Activated T-cell treated with anti-CD3 and anti-CD28 coated beads for 48 hours (primary cell): Measurements from ENCODE around the gene SIMC1.

Experiments used
- DNase-seq: peaks from one replicate; pipeline ENCODE4 v3.0.0-alpha.2; 2020; ENCODE audit warnings: low read depth

SIMC1 gene

DNA sequence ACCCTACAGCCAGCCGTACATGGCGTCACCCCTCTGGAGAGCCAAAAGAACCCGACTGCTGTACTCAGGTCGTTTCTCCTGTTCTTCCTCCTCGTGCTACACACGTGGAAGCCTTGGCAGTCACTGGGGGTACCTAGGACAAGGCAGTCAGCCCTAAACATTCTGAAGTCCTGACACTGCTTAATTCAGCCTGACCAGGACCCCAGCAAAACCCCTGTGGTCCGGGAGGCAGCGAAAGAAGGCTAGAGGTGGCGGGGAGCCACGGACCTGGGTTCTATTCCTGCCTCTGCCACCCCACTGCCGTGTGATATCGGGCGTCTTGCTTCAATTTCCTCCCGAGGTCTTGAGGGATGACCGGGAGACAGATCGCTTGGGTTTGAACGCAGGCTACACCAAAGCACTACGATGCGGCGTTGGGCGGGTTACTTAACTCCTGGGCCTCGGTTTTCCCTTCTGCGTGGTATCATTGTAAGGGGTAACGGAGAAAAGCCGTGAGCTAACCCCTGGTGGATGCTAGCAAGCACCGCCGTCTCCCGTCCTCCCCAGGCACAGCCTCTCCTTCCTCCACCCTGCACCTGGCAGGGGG is 126.6 kb downstream of the SIMC1 start:
- no peak for DNase-seq

DNA sequence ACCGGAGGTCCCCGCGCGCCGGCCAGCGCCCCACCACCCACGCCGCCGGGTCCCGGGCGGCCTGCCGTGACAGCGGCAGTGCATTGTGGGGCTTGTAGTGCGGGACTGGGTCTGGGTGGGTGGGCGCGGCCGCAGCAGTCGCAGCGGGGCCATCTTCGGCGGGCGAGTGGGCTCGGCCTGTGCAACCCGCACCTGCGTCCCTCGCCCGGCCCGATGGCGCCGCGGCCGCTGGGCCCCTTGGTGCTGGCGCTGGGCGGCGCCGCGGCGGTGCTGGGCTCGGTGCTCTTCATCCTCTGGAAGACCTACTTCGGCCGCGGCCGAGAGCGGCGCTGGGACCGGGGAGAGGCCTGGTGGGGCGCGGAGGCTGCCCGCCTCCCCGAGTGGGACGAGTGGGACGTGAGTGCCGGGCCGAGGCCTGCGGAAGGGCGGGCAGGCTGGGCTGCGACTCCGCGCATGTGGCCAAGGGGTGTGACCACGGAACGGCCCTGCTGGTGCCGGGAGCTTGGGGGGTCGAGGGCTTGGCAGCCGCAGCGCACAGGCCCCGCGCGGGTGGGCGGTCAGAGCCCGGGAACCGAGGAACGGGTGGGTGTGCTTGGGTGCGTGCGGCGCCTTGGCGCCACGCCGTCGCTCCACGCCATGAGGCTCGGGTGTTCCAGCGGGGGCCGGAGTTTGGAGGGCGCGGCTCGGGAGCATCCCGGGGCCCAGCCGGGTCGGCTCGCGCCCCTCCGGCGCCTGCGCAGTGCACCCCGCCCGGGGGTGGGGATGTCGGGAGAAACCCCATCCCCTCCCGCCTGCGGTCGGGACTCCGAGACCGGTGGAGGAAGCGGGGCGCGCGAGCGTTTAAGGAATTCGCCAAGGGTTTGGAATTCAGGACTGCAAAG is 127.4 kb downstream of the SIMC1 start, which contains the start of gene ARL10:
Gene ARL10 (plus strand): TSS at position 137 of the 881 bp plus-strand sequence. CDS start 77 bp downstream, at position 214.
- peak; percentile 66 for DNase-seq

DNA sequence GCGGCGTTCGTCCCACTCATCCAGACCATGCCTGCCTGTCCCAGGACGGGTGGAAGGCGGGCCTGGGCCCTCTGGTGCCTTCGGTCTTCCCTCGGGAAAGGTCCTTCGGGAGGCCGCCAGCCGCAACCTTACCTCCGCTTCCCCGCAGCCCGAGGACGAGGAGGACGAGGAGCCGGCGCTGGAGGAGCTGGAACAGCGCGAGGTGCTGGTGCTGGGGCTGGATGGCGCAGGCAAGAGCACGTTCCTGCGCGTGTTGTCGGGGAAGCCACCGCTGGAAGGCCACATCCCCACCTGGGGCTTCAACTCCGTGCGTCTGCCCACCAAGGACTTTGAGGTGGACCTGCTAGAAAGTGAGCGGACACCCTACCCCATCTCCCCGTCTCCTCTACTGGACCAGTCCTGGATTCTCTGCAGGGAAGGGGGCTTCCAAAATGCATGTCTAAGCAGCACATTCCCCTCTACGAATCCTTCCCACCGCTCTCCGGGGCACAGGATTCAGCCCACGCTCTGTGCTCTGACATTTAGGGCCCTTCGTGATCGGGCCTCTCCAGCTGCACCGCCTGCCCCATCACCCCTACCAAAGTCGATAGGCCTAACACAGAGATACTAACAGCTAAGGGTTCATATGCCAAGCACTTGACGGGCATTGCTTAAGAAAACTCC is 128.1 kb downstream of the SIMC1 start:
- DNase-seq, result no peak

DNA sequence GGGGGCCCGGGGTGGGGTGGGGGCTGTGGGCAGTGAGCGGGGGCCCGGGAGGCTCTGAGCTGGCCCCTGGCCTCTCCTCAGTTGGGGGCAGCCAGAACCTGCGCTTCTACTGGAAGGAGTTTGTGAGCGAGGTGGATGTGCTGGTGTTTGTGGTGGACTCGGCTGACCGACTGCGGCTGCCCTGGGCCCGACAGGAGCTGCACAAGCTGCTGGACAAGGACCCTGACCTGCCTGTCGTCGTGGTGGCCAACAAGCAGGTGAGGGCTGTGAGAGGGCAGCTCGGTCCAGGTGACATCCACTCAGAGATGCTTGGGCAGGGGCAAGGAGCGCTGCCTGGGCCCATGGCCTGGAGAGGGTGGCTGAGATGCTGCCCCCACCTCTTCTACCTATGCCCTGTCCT is 130.5 kb downstream of the SIMC1 start:
- no peak for DNase-seq

DNA sequence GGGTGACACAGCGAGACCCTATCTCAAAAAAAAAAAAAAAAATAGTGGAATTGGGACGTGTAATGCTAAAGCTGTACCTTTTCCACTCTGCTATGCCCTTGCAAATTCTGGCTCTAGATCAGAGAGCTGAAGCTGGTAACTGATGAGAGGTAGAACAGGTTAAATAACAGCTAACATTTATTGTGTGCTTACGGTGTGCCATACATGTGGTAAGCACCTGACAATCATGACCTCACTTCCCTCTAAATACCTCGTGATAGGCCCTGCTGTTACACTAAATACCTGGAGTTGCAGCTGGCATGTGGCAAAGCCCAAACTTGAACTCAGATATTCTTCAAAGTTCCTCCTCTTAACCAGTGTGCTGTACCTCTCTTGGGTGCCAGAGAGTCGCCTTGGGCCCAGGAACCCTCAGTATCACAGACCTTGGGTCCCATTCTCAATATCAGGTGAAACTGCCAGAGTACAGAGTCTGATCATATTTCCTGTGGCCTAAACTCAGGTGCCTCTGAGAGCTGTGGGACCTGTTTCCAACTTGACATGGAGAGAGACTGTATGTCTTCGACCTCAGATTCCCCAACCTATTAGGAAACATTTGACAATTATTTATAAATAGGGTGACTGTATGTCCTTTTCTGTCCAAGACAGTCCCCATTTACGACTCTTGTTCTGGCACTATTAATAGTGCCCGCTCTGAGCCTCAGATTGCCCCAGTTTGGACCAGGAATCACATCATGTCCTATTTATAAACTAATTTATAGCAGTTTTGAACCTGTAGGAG is 131.9 kb downstream of the SIMC1 start:
- no peak for DNase-seq

DNA sequence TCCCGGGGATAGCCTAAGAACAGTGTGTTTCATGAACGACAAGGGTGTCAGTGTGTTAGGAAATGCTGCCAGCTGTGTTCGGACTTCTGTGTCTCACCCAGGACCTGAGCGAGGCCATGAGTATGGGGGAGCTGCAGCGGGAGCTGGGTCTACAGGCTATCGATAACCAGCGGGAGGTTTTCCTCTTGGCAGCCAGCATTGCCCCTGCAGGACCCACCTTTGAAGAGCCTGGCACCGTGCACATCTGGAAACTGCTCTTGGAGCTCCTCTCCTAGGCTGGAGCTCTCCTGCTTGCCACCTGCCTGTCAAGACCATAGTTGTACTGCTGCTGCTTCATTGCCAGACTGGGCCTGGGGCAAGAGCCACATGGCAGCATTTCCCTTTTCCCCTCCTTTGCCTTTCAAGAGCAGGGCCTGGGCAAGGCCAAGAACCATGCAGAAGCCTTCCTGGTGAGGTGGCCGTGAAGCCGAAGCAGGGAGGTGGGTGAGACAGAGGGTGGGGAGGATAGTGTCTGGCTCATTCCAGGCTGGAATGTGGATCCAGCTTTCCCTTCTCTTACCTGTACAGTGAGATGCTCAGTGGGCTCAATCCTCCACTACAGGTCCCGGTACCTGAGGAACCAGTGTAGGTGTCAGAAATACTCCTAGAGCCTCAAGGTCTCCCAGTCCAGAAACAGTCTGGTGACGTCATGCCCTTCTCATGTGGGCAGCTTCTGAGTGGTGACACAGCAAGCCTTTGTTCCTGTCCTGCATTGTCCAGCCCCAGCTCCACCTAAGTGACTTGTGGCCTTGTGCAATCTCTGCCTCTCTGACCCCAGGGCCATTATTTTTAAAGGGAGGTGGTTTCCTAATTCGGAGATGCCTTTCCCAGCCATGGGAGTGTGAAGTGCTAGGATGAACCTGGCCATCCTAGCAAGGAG is 133.7 kb downstream of the SIMC1 start:
- no peak for DNase-seq

DNA sequence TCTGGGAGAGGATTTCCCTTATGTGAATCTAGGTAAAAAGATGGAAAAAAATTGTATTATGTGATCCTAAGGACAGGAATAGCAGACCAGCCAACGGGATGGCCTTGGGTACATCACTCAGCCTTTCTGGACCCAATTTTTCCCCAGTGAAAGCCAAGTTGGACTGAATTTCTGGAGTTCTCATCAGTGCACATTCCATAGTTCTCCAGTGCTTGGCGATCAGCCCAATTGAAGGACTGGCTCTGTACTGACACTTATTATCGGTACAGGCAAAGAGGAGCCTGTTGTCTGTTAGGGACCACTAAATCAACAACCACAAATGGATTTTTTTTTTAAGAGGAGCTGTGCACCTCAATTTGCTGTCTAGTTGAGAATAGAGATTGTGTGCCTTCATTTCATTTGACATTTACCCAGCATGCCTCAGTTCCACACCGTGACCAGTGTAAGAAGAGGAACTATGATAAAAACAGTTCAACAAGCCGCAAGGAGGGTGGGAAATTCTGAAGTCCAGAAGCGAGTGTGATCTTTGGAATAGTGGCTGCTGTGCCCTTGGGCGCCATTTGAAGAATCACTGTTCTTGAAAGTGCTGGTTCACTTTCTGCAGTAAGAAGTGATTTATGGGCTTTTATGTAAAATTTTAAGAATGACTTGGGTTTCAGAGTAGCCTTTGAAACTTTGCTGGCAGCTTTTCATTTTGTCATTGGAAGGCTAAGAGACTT is 135.0 kb downstream of the SIMC1 start:
- no peak for DNase-seq

DNA sequence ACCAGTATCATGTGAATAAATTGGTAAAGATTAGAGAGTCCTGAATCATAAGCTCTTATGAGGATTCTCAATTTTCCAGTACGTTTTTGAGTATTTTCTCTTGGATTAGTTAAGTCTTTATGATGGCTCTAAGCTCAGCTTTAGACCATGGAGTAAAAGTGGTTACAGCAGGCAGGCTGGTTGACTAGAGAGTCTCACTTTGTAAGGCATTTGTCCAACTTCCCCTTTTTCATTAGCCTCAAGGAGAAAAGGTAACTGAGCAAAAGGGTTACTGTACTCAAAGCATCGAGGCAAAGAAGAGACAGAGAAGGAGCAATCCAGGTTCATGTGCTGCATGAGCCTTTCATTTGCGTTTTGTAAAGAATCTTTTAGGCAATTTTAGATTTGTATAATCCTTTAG is 141.7 kb downstream of the SIMC1 start:
- DNase-seq, result no peak

DNA sequence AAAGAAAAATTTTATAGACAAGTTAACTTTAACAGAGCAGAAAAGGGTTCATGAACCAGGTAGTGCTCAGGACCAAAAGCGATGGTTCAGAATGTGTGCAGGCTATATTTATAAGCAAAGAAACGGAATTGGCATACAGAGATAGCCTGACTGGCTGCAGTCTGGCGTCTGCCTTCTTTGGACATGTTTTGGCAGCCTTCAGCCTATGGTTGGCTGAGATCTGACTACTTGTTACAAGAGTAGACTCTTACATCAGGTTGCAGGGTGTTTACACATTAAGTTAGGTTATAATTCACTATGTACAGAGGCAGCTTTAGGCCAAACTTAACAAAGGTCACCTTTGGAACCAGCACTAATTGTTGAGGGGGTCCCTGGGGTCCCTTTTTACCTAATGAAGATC is 143.2 kb downstream of the SIMC1 start:
- no peak for DNase-seq

DNA sequence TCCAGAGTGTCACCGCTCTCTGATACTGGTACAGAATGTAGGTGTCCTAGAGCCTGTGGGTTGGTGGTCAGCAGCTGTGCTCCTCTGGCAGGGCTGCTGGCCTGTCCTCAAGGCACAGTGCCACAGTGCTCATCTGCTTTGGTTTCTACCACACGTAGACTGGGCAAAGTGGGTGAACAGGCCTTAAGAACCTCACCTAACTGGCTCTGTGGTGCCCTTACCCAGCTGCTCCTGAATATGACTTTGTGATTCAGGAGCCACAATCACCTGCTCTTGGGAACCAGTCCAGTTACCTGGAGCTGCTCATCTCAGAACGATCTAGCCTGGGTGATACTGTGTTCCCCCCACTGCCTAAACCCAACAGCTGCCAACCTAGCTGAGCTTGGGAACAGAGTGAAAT is 143.8 kb downstream of the SIMC1 start:
- DNase-seq, result no peak

DNA sequence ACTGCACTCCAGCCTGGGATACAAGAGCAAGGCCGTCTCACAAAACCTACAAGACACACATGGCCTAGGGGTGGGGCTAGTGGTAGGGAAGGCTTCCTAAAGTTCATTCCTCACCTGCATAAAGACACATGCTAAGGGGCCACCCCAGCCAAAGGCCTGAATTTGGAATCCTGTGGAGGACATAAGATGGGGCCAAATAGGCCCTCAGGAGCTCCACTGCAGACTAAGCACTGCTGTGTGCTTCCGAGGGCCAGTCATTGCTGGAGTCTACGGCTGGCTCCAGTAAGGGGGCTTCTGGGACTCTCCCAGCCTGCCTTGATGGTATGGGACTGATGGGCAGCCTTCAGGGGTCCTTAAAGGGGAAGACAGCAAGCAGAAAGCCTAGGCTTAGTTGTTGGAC is 144.5 kb downstream of the SIMC1 start:
- no peak for DNase-seq

DNA sequence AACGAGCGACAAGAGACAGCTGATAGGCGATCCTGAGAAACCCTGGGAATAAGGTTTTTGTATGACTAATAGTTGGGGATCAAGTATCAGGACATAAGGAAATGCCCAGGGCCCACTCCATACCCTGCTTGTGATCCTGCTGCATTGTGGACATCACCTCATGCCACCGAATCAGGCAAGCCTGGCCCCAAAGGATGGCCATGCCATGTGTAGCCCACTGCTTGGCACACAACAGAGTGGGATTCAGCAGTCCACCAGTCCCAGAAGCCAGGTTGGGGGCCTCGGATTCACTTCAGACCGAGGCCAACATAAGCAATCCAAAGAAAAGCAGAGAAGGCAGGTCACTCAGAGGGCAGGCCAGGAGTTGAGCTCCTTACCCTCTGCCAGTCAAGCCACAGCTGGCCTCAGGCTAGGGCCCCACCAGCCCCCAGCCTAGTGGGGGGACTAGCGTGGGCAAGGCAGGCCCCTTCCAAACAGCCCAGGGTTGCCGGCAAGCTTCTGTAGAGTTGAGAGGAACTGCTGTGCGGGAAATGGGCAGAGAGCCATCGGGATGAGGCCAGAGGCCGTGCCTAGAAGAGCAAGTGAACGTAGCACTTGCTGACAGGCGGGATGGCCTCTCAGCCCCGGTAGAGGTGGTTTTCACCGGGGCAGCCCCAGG is 145.2 kb downstream of the SIMC1 start:
- no peak for DNase-seq

DNA sequence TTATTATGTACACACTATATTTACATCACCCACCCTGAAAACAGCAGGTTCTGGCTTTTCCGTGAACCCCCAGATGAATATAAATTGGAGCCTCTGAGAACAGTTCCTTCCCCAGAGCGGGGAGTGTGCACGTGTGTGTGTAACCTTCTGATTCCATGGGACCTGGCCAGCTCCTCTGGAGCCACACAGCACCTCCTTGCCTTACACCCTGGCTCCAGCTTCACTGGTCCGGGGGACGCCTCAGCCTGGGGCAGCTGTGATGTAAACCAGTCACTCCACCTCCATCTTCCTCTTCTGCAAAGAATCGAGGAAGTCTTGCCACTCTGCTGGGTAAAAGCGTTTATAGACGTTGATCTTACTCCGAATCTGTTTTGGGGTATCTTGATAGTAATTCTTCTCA is 145.7 kb downstream of the SIMC1 start:
- DNase-seq, result no peak

DNA sequence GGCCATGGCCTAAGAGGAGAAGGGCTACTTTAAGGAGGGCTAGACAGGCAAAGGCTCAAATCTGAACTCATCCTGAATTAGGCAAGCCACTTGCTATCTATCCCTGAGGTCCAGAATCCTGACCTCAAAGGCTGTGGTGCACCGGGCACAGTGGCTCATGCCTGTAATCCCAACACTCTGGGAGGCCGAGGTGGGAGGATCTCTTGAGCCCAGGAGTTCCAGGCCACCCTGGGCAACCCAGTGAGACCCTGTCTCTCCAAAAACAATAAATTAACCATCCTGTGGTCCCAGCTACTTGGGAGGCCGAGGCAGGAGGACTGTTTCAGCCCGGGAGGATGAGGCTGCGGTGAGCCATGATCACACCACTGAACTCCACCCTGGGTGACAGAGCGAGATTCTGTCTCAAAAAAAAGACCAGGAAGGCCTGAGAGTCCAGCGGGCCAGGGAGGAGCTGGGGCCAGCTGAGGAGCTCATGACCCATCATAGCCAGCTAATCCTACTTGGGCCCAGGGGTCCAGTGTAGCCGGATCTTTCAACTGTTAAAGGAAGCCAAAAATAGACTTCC is 146.2 kb downstream of the SIMC1 start:
- no peak for DNase-seq

DNA sequence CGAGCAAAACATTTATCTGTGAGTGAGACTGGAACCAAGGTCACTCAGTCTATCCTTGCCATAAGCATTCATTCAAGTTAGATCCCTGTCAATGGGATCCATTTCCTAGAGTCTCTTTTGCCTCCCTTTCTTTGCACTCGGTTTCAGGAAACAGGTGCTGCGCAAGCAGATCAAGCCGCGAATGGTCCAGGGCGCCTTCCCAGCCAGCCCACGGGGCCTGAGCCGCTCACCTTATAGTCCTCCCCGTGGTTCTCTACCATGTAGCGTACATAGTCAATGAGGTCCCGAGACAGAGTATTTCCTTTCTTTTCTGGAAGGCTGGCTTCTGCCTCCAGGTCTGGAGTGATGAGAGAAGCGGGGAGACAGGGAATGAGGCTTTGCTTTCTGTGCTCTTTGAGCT is 146.8 kb downstream of the SIMC1 start:
- DNase-seq, result no peak

DNA sequence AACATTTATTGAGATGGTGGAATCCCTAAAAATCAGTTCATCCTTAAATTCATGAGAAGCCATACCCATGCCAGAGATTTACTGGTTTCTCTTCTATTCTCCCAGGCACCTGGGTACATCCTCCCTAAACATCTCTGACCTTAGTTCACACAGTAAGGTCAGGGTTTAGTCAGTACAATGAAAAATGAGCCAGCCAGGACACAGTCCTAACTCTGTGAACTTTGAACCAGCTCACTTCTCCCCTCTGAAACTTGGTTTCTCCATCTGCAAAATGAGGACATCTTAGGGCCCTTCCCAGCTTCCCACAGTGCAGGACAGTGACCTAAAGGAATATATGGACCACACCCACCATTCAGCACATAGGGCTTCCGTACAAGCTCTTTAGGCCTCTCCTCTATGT is 148.3 kb downstream of the SIMC1 start:
- no peak for DNase-seq

DNA sequence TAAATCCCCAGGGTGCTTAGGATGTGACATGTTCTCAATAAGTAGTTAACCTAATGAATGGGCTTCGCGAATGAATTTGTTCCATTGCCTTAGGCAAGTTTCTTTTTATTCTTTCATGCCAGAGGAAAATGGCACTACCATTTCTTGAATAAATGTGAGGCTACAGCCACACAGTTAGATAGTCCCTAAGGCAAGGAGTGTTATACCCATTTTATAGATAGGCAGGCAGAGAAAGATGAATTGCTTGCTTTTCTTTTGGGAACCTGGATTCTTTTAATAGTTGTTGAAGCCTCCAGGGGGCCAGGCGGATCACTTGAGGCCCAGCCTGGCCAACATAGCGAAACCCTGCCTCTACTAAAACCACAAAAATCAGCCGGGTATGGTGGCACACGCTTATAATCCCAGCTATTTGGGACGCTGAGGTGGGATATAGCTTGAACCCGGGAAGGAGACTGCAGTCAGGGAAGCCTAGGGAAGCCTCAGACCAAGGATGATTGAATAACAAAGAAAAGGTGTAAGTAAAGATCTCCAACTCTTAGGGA is 149.2 kb downstream of the SIMC1 start:
- DNase-seq, result no peak

DNA sequence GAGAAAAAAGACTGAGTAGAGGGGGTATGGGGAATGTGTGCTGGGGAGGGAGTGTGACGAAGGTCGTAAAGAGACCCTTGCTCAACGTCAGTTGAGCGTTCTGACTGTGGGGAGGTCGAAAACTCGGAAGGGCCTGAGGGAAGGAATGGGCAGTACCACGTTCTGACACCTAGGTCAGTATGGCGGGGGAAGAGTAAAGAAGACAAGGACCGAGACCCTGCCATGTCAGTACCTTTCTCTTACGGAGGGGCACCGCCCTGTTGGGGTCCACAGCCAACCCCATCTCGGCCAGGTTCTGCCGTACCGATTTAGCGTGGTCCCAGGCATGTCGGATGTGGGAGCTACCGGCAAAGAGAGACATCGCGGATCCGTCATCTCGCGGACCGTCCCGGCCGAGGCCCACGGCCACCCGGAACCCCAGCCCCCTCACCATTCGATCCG is 149.8 kb downstream of the SIMC1 start:
- DNase-seq, result no peak

DNA sequence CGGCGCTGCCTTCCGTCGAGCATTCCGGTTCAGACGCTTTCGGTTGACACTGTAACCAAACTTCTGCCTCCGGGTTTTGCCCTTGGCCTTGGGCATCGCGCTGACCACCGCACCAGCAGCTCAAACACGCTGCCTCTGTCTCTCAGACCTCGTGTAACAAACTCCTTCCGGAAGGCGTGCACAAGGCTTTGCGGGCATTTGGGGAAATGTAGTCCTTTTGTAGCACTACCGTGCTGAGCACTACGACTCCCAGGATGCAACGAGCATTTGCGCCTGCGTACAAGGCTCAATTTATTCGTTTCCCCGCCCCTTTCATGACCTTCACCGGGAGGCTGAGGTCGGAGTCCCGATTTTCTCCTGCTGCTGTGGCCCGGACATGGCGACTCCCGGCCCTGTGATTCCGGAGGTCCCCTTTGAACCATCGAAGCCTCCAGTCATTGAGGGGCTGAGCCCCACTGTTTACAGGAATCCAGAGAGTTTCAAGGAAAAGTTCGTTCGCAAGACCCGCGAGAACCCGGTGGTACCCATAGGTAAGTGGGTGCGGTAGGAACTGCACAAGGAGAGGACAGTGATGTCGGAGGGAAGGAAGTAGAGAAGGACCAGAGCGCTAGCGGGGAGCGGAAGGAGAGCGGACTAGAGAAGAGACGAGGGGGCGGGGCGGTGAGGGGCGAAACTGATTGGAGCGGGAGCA is 150.4 kb downstream of the SIMC1 start, which contains the start of the genes HIGD2A and NOP16:
Gene HIGD2A (plus strand): TSS at position 308 of the 691 bp plus-strand sequence. CDS start 69 bp downstream, at position 377.
Gene NOP16 (minus strand): TSS at position 155 of the 691 bp plus-strand sequence. CDS start 59 bp downstream, at position 96.
- DNase-seq, result peak; percentile 98
